ENCODE measurements around the gene HOXC13. TPM values are rescaled to one million over a fixed set of nuclear protein-coding genes. Genes with fewer than 3 reads are reported as not detected.

The HOXC13 gene
- total RNA-seq, 2 donors from 2014 or later = 0.34 to 1.2 TPM

- 23% methylated on average over 49 of the region's 49 CpGs for WGBS
- Histone ChIP-seq H3K4me1 (replicated peaks) (no peaks in the 10 kb centered on the region), H3K9me3 (no peaks in the 10 kb centered on the region), H3K27me3 (replicated peaks; ENCODE audit: insufficient read depth) (peaks cover 65% of the 10 kb centered on the region), H3K4me3 (no peak overlapping the region), H3K36me3 (no peaks in the 10 kb centered on the region), H3K27ac (no peak overlapping the region)
- no peak for DNase-seq (ENCODE audit: low spot score)
- intact Hi-C loops (cut with DNase I) = no loop called here
- TF ChIP-seq POLR2AphosphoS5 (IDR thresholded peaks at IDR 0.05) = no peak
- TF ChIP-seq CTCF (IDR thresholded peaks at IDR 0.05) = no peak
- no peak for TF ChIP-seq POLR2A (IDR thresholded peaks at IDR 0.05)
Measured at GRCh38 chr12:53935383-53936341, 3.0 kb upstream of the HOXC13 start.

- no peaks in the 10 kb centered on the region for H3K36me3 ChIP-seq
- 17% methylated on average over 12 of the region's 12 CpGs for WGBS
- no peak overlapping the region for H3K27ac ChIP-seq
- no peak for TF ChIP-seq CTCF (IDR thresholded peaks at IDR 0.05)
- no peak for TF ChIP-seq POLR2A (IDR thresholded peaks at IDR 0.05)
- TF ChIP-seq POLR2AphosphoS5 (IDR thresholded peaks at IDR 0.05) = no peak
- no peaks in the 10 kb centered on the region for H3K4me1 ChIP-seq (replicated peaks)
- H3K27me3 ChIP-seq (replicated peaks; ENCODE audit: insufficient read depth) = peaks cover 64% of the 10 kb centered on the region
- no peak for DNase-seq (ENCODE audit: low spot score)
- H3K9me3 ChIP-seq = no peaks in the 10 kb centered on the region
- no peak overlapping the region for H3K4me3 ChIP-seq
- intact Hi-C loops (cut with DNase I) = no loop called here
Measured at GRCh38 chr12:53937099-53937498, 1.5 kb upstream of the HOXC13 start.

- Histone ChIP-seq H3K27me3 (replicated peaks; ENCODE audit: insufficient read depth) (peaks cover 63% of the 10 kb centered on the region), H3K4me3 (no peak overlapping the region), H3K4me1 (replicated peaks) (no peaks in the 10 kb centered on the region), H3K36me3 (no peaks in the 10 kb centered on the region), H3K9me3 (no peaks in the 10 kb centered on the region), H3K27ac (no peak overlapping the region)
- DNase-seq (ENCODE audit: low spot score) = no peak
- TF ChIP-seq POLR2A (IDR thresholded peaks at IDR 0.05) (no peak), POLR2AphosphoS5 (IDR thresholded peaks at IDR 0.05) (no peak), CTCF (IDR thresholded peaks at IDR 0.05) (no peak)
- 17% methylated on average over 23 of the region's 23 CpGs for WGBS
- intact Hi-C loops (cut with DNase I) = no loop called here
Measured at GRCh38 chr12:53937596-53938325, 870 bp upstream of the HOXC13 start.

- H3K9me3 ChIP-seq = no peaks in the 10 kb centered on the region
- peaks cover 60% of the 10 kb centered on the region for H3K27me3 ChIP-seq (replicated peaks; ENCODE audit: insufficient read depth)
- H3K27ac ChIP-seq = no peak overlapping the region
- TF ChIP-seq CTCF (IDR thresholded peaks at IDR 0.05) (no peak), POLR2A (IDR thresholded peaks at IDR 0.05) (no peak), POLR2AphosphoS5 (IDR thresholded peaks at IDR 0.05) (no peak)
- intact Hi-C loops (cut with DNase I) = no loop called here
- no peaks in the 10 kb centered on the region for H3K4me1 ChIP-seq (replicated peaks)
- H3K36me3 ChIP-seq = no peaks in the 10 kb centered on the region
- H3K4me3 ChIP-seq = no peak overlapping the region
- 3% methylated on average over 39 of the region's 91 CpGs for WGBS
- peak; percentile 38 for DNase-seq (ENCODE audit: low spot score)
Measured at GRCh38 chr12:53939141-53940108, 794 bp downstream of the HOXC13 start.

Measured in prostate gland (tissue), 2 donors.